Head of caudate nucleus (tissue), 42 donors: ENCODE measurements around the gene C10orf53.
"Not testable (repeated sequence)": the region's sequence is repeated elsewhere in the genome, so short reads cannot be mapped to it uniquely, and the experiment has no call there.

Experiments
- DNase-seq, 42 donors: peaks; one replicate each; pipeline versions ENCODE4 v3.0.0 to v3.0.0-alpha.2; 2020 to 2021; ENCODE audit warnings: mixed read lengths in 7 of 42
- intact Hi-C: fragments of 100-400 bp; cut with DNase I; formaldehyde crosslinking; loops from one replicate; pipeline ENCODE4 v1.15.0; 2022

The C10orf53 gene

GRCh38 chr10:49668684-49669083 is 10.8 kb upstream of the C10orf53 start:
- intact Hi-C loops = no loop called here
- DNase-seq = no peak

GRCh38 chr10:49678827-49679479 is 498 bp upstream of the C10orf53 start:
- intact Hi-C loops = no loop called here
- DNase-seq = no peak

GRCh38 chr10:49682449-49682848 is 3.0 kb downstream of the C10orf53 start:
- DNase-seq, intact Hi-C loops: not testable (repeated sequence)

DNA sequence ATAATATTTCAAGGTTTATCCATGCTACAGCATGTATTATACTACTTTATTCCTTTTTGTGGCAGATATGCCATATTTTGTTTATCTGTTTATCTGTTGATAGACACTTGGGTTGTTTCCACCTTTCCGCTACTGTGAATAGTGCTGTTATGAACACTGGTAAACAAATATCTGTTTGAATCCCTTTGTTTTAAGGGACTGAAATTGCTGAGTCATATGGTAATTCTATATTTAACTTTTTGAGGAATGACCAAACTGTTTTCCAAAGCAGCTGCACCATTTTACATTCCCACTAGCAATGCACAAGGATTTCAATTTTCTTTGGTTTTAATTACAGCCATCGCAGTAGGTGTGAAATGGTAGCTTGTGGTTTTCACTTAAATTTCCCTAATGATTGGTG is 3.4 kb downstream of the C10orf53 start:
- DNase-seq = no peak
- intact Hi-C loops = no loop called here

- intact Hi-C loops = no loop called here
Observed at GRCh38 chr10:49686651-49687050, 7.2 kb downstream of the C10orf53 start.

GRCh38 chr10:49688261-49688846 is 8.9 kb downstream of the C10orf53 start:
- no peak for DNase-seq
- intact Hi-C loops = no loop called here

More at GRCh38 chr10:49686651-49687050, 7.2 kb downstream of the C10orf53 start:
- DNase-seq = no peak

DNA sequence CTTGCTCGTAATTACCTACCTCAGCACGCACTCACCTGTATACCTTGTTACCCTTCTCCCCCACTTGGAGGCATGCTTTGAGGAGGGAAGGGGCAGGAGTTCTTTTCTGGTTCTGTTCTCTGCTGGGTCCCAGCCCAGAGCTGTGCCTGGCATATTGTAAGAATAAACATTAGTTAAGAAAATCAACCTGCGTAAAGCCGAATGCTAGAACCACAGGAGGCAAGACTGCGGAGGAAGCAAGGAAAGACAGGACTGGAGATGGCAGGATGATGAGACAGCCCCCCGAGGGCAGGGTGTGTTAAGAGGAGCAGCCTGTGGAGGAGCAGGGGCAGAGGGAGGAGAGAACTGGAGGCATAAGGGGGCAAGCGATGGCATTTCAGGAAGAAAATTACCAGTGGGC is 9.5 kb downstream of the C10orf53 start:
- no peak for DNase-seq
- intact Hi-C loops = no loop called here

- intact Hi-C loops = no loop called here
Observed at GRCh38 chr10:49689882-49690510, 10.5 kb downstream of the C10orf53 start.

DNA sequence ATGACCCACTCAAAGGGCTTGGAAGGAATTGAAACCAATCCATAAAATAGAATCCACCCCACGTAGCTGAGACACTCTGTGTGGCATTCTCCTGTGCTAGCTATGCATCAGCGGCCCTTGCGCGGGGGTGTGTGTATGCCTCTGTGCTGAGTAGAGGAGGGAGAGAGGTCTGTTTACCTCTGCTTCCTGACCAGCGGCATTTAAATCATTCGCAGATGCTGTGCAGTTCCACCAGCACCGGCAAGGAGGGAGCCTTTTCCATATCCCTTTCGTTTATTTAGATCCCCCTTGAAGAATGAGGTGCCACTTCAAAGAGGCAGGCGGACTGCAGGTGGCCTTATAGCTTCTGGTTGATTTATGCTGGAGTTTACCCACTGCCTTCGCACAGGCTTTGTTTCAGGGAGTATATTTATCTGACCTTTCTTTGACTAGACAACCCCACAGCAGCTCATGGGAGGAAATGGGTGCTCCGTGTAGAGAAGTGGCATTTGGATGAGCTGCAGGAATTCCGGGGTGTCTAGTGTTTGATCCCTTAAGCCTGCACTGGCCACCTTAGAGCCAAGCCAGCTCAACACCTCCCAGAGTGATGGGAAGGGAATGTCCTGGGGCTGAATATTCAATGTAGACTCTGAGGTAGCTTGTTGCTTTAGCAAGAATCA is 11.4 kb downstream of the C10orf53 start:
- intact Hi-C loops = no loop called here
- DNase-seq = no peak

More at GRCh38 chr10:49689882-49690510, 10.5 kb downstream of the C10orf53 start:
- no peak for DNase-seq

DNA sequence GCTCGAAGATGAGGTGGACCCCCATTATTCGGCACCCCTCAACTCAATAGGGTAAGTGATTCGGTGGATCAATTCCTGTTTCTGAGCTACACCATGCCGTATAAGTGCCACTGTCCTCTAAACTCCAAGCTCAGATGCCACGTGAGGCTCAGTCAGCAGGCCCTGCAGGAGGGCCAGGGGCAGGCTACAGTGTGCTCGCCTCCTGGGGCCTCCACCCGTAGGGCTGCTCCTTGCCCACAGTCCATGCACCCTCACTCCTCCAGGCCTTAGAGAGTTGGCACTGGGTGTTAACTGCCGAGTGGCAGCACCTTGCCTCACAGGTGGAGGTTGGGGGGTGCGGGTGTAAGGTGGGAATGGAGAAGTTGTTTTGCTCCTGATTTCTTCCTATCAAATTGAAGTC is 12.1 kb downstream of the C10orf53 start:
- intact Hi-C loops = no loop called here
- no peak for DNase-seq

DNA sequence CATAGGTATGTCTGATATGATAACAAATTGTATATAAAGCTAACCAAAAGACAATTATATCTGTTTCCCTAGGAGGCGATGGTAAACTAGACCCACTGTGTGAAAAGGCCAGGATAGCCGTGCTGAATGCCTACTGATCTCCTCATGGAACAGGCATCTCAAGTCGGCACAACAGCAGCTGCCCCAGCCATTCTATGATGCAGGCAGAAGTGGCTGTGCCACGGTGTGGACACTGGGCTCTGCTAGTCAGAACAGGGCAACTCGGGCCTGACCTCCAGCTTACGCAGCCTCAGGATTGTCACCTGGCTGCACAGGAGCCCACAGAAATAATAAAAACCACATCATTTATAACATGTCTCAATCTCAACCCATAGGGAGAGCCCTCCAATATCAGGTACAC is 15.0 kb downstream of the C10orf53 start:
- intact Hi-C loops = no loop called here
- no peak for DNase-seq

DNA sequence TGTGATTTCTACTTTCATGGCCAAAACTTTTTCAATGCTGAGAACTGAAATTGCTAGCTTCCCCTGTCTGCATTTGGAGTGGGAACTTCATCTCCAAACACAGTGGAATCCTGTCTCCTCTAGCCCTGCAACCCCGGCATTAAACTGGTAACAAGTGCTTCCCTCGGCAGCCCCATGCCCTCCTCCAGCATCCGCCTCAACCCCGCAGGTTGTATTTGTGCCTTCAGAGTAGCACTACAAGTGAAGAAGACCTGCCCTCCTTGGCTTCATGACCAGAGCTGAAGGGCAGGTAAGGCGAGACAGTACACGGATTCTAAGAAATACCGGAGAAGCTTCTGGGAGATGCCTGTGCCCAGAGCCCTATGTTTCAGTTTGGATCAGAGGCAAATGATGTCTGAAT is 16.9 kb downstream of the C10orf53 start:
- intact Hi-C loops = no loop called here
- no peak for DNase-seq

- intact Hi-C loops = no loop called here
- DNase-seq = no peak
Observed at GRCh38 chr10:49698679-49699078, 19.2 kb downstream of the C10orf53 start.

GRCh38 chr10:49700211-49700610 is 20.8 kb downstream of the C10orf53 start:
- intact Hi-C loops = no loop called here
- no peak for DNase-seq

- intact Hi-C loops = no loop called here
- DNase-seq = no peak
Observed at GRCh38 chr10:49700997-49701396, 21.5 kb downstream of the C10orf53 start.

- DNase-seq = no peak
- intact Hi-C loops = no loop called here
Observed at GRCh38 chr10:49707585-49707984, 28.1 kb downstream of the C10orf53 start.

DNA sequence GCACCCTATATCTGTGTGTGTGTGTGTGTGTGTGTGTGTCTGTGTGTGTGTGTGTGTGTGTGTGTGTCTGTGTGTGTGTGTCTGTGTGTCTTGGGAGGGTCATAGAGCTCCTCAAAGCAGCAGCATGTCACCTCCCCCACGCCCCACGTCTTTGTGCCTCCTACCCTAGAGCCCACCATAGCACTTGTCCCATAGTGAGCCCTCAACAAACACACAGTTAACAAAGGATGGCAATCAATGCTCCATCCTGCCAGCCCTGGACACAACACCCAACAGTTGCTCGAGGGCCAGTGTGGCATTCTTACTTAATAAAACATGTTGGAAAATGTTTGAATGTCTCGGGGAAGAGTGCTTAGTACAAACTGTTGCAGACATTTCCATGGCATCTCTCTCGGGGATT is 30.5 kb downstream of the C10orf53 start:
- intact Hi-C loops = no loop called here

GRCh38 chr10:49710966-49711365 is 31.5 kb downstream of the C10orf53 start:
- intact Hi-C loops = no loop called here
- DNase-seq = peak in 1 of 42 donors; percentile 21

More for the DNA sequence above, 30.5 kb downstream of the C10orf53 start:
- DNase-seq = no peak

DNA sequence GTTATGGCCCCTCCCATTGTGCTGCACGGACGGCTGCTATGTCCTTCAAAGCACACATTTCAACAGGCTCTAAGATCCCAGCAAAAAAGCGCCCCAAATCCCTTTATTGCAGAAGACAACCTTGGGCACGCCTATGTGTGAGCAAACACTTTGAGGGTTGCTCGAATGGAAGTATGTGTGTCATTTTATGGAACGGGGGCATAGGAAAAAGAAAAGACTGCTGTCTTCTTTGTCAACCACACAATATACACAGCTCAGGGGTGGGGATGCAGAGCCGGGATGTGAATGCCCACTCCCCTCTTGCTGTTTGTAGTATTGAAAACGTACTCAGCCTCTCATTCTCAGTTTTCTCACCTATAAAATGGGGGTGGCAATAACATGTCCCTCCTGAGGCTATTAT is 32.0 kb downstream of the C10orf53 start:
- peak in 1 of 42 donors; percentile 9 for DNase-seq
- intact Hi-C loops = no loop called here

DNA sequence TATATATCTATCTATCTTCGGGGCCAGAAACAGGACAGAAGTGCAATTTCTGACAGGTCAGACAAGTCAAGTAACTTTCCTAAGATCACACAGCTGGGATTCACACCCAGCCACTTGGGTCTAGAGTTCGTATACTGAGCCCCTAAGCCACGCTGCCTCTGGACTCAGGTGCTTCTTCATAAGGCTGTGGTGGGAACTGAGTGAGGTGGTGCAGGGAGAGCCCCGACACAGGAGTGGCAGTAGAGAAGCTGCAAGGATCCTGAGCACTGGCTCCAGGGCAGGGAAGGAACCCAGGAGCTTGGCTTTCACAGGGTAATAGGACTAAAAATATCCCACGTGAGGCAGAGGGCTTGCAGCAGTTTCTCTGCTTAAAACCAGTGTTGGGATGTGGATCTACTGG is 33.8 kb downstream of the C10orf53 start:
- DNase-seq = no peak
- intact Hi-C loops = no loop called here
